Stimulated activated CD8-positive, alpha-beta memory T cell treated with anti-CD3 and anti-CD28 coated beads, Interleukin-4, amount 100 ng/mL, for 24 hours (primary cell): ENCODE results near the gene MYLK.
"Not testable (repeated sequence)": the region's sequence is repeated elsewhere in the genome, so short reads cannot be mapped to it uniquely, and the experiment has no call there.

Experiments used
- DNase-seq: peaks from one replicate; pipeline ENCODE4 v3.0.0-alpha.2; 2020; ENCODE audit warnings: low read depth

The MYLK gene

DNA sequence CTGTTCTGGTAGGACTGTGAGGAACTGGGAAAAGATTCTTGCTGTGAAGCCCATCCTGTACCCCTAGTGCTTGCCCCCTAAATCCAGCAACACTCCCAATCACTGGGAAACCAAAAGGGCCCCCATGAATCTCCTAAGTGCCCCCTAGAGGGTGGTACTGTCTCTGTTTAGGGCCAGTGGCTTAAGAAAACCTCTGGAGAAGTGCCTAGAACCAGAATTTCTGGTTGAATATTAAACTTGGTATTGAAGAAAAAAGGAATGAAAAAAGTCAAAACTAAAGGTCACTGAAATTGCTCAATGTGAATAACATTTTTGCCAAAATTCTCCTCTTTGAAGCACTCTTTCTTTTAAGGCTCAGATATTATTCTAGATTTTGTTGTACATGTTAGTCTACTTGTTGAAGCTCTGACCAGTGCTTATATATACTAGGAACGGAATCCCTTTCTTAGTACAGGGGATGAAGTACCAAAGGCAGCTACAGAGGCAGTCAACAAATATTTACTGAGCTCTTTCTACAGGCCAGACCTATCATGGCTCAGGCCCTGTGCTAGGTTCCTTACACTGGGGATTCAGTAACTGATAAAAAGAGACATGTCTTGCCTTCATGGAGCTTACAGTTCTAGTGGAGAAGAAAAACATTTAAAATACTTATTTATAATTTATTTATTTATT is 138.8 kb downstream of the MYLK start:
- DNase-seq: no peak

DNA sequence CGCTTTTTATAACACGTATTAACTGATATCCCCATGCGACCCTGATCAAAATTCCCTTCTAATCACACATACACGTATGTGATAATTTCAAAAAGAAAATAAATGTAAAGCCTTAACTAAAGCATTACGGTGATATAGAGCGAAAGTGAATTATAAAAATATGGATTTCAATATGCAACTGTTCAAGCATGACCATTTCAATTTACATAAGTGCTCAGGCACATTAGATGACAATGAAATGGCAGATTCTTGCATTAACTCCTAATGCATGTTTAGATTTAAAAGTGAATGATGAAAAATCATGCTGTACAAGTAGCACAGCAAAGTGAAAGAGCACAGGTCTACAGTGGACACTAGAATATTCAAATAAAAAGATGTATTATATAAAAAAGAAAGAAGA is 140.1 kb downstream of the MYLK start:
- no peak for DNase-seq

DNA sequence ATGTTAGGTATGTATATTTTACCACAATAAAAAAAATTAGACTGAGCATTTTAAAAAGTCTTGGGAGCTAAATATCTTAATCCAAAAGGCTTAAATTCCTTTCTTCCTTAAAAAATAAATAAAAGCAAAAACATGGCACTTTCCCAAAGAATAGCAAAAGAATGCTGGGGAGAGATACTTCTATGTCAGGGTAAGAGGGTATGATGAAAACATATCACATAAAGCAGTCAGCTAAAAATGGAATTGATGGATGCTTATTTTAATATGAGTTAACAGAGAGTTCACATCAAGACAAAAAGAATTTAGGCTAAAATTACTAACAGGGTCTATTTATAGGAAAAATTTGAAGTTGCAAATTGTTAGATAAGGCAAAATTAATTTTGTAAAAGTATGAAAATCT is 141.0 kb downstream of the MYLK start:
- DNase-seq: no peak

DNA sequence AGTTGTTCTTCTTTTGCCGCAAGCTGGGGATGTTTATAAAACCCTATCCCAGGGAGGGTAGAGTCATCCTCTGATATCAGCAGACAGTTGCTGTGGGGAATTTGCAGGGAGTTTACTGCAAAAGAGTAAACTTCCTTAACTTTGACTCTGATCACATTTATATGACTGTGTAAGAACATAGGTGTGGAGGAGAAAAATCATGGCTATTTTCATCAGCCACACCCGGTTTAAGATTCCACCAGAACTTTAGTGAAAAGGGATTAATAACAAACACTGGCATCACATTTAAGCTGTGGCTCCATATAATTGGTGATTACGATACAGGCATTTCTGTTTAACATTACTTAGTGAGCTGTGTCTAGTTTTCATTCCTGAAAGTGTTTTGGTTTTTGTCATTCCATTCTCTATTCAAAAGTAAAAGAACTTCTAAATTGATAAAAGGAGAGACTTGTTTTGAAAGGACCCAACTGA is 143.1 kb downstream of the MYLK start:
- DNase-seq: no peak

- no peak for DNase-seq
Measured at GRCh38 chr3:123740391-123740822, 143.7 kb downstream of the MYLK start.

DNA sequence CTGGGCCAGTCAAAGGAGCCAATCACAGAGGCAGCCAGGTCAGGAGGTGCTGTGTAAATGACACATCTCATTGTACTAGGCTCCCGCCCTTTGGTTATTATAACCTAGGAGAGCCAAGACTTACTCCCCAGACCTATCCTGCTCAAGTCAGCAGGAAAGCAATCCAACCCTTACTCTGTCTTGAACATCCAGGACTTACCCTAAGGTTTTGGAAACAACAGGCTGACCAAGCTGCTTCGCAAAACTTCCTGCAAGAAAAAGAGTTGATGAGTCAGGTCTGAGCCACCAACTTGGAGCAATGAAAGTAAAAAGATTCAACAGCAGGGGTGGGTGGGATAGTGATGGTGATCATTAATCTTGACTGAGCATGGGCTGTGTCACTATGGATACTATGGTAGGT is 144.4 kb downstream of the MYLK start:
- no peak for DNase-seq

DNA sequence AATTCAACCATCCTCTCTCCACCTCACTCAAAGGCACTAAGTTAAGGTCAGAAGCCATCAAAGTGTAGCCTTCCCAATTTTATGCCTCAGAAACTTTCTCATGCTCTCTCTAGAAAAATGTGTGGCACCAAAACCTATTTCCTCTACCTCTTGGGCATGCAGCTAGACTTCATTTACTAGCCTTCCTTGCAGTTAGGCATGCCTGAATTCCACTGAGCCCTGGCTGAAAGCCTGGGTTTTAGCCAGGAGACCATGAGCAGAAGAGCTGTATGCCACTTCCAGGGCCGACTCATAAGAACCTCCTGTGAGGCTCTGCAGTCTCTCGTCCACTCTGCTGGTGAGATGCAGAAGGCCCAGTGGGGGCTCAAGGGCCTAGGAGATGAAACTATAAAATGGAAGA is 145.0 kb downstream of the MYLK start:
- DNase-seq: no peak

- DNase-seq: not testable (repeated sequence)
Measured at GRCh38 chr3:123738522-123738921, 145.6 kb downstream of the MYLK start.

DNA sequence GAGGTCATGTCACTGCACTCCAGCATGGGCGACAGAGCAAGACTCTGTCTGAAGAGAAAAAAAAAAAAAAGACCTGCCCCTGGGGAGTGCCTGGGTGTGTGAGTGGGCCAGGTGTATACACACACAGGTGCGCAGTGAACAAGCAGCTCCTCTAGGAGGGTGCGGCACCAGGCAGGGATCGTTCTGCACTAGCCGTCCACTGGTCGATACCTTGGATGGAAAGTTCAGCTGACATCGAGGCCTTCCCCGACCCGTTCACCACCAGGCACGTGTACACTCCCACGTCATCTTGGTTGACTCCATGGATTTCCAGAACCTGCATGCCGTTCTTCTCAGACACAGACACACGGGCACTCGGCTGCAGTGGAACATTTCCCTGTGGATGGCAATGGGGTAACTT is 147.0 kb downstream of the MYLK start:
- no peak for DNase-seq

DNA sequence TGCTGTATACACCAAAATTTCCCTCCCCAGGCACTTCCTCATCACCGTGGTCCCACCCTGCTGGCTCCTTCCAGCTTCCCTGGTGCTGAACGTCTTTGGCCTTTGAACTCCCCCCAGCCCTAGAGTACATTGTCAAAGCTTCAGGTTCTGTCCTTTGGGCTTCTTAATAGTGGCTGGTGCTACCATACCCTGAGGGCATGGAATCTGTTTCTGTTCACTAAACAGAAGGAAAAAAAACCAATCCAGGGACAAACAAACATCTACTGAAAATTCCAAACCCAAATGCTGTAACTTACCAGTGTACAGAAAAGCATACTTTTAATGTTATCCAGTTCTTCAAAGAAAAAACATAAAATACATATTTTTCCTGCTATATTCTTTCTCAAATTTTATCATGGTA is 148.7 kb downstream of the MYLK start:
- DNase-seq: no peak

- DNase-seq: no peak
Measured at GRCh38 chr3:123734527-123734902, 149.6 kb downstream of the MYLK start.

DNA sequence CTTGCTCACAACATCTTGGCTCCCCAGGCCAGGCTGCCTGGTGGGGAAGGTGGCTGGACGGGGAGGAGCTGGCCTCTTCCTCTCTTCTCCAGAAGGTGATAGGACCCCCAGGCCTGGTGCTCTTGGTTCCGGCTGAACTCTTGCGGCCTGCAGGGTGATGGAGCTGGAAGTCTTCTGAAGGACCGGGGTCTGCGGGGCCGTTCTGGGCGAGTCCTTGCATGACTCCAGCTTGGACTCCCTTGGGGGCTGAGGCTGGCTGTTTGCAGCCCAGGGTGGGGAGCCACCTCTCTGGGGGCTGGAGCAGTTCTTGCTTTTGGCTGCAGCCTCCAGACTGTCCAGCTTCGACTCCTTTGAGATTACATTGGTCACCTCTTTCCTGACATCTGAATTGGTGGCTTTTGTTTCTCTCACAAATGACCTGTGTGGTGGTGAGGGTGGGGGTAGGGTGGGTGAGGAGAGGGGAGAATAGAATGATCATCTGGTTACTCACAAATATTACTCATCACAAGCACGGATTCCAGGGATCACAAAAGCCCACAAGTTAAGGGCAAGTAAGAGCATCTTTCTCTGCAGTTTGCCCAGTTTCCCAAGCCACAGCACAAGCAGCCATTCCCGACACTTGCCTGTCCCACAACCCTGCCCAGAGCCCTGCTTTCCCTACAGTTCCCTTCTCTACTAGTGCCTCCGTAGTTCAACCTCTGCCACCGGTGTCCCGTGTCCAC is 150.2 kb downstream of the MYLK start:
- no peak for DNase-seq

DNA sequence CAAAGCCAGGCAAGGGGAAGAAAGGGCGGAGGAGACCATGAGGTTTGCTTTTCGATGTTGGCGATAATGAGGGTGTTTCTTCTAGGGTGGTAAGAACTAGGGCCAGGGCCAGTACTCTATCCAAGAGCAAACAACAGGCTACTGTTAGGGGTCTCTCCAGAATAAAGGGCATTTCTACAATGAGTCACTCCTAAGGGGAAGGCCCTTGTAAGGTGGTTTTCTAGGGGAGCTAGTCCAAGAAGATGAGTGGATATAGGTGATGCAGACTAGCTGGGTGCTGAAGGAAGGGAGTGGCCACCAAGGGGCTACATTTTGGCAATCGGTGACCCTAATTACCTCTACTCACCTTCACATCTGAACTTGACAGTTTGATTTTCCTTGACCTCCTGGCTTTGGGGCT is 150.8 kb downstream of the MYLK start:
- DNase-seq: no peak

DNA sequence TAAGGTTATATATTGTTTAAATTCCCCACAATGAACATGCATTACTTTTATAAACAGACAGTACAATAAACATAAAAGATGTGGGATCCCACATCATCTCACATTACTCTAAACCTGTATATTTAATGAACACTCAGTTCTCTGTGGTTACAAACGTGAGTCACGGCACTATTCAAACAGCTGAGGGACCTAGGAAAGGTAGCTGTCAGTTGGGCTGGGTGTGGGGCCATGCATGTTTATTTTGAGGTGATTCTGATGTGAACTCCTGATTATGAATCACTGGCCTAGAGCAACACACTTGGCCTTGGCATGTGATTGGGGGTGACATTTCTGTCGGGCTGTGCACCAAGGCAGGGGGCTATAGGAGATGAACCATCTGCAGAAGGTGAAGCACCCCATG is 151.7 kb downstream of the MYLK start:
- no peak for DNase-seq

DNA sequence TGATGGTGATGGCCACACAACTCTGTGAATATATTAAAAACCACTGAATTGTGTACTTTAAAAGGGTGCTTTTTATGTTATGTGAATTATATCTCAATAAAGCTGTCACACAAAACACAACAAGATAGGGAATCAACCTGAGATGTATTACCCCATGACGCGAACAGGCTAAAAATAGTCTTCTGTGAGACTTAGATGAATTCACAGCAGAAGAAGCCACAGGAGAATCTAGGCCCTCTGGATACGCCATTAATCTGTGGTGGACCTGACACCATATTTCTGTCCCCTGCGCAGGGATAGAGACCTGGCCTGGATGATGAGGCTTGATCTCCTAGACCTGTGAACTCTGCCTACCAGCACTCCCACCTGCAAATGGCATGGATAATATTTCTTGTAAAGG is 153.3 kb downstream of the MYLK start:
- no peak for DNase-seq

DNA sequence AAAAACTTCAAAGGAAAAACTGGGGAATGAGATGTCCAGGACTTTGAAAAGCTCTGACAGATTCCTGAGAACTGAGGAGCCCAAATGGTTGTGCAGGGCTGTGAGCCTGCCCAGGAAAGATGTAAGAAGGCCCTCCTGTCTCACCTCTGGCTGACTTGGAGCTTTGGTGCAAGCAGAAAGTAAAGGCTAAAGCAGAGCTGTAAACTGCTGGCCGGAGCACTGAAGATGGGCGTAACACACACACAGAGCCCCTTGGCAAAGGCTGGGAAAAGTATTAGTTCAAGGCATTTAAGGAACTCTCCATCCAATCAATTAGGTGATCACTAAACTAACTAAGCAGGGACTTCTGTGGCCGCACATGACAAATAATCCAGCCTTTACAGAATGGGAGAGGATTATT is 155.1 kb downstream of the MYLK start:
- no peak for DNase-seq

DNA sequence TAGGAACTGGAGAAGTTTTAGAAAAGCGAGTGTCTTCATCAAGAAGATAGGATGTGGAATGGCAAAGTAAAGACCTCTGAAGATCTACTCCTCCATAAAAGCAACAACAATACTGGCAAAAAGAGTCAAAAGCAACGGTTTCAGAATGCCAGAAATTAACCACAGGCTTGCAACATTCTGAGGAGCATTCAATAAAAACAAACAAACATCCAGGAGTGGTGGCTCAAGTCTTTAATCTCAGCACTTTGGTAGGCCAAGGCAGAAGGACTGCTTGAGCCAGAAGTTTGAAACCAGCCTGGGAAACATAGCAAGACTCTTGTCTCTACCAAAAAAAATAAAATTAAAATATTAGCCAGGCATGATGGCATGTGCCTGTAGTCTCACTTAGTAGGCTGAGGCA is 156.1 kb downstream of the MYLK start:
- no peak for DNase-seq

GRCh38 chr3:123725652-123726400 is 158.3 kb downstream of the MYLK start:
- no peak for DNase-seq

GRCh38 chr3:123724306-123724705 is 159.8 kb downstream of the MYLK start:
- no peak for DNase-seq

GRCh38 chr3:123723522-123724168 is 160.5 kb downstream of the MYLK start:
- peak; percentile 11 for DNase-seq

DNA sequence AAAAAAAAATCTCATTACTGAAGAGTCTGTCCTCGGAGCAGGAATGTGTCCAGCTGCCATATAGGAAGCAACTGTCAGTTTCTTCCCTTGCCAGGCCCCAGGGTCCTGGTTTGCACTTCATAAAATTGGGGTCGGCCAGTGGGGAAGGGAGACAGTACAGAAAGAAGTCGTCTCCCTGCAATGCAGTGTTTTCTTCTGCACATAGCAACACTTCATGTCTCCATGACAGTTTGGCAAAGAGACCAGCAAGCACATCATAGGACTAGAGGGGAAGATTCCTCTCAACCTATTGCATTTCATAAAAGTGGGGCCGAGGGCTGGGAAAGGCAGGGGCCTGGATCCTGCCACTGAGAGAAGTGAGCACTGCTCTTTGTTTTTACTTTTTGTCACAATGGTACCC is 161.1 kb downstream of the MYLK start:
- no peak for DNase-seq

DNA sequence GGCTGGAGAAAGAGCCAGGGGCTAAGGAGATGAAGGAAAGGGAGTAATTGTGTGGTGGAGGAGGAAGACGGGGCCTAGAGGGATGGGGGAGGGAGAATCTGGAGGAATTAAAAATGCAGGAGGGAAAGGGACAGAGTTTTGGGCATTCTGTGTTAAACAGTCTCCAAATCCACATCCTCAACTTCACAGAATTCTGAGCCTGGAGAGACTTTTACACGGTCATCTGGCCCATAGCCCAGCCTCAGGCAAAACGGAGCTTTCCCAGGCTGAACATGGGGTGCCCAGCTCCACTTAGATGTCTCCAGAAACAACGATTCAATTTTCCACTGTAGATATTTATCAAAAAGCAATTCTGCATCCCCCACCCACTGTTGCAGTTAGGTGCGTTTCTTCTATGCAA is 161.7 kb downstream of the MYLK start:
- DNase-seq: no peak

DNA sequence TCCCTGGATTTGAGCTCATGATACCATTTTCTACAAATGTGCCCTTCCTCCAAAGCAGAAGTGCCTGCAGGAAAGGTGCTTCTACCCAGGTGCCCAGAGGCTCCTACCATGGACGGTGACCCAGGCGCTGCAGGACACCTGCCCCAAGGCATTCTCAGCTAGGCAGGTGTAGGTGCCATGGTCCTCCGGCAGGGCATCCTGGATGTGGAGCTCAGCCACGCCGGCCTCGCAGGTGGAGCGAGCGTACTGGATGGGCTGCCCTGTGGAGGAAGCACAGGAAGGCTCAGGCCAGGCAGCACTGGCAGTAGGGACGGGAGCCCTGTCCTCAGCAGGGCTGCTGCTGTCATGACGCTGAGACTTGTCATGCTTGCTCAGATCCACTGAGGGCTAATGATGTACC is 162.1 kb downstream of the MYLK start:
- no peak for DNase-seq
